H1 (cell line): Measurements from ENCODE around the gene NUFIP2. TPM values are rescaled to one million over a fixed set of nuclear protein-coding genes. Genes with fewer than 3 reads are reported as not detected.

Experiments
- CTCF ChIA-PET: fragments of 300-600 bp; sonication (Branson Sonifier 250); formaldehyde crosslinking; loops from one replicate; lab custom pipeline; 2021; ENCODE audit not compliant: partially characterized antibody; lab: Charles Lee
- POLR2A ChIA-PET: fragments of 300-600 bp; sonication (Branson Sonifier 250); formaldehyde crosslinking; loops from one replicate; lab custom pipeline; 2021; ENCODE audit warnings: inconsistent platforms; ENCODE audit not compliant: partially characterized antibody; lab: Charles Lee
- DNase-seq, 2 experiments: peaks; one replicate each; pipeline versions ENCODE4 v3.0.0 to v3.0.0-alpha.2; 2010 to 2022; ENCODE audit warnings: low spot score in 2 of 2, low read depth in 1 of 2, mixed read lengths in 1 of 2
- FAIRE-seq: peaks from 2 replicates; lab custom pipeline; 2011; peaks lifted over from hg19 to GRCh38; lab: Jason Lieb, UNC
- H2AFZ ChIP-seq: 2 replicates; pipeline ENCODE4 v1.8.1; 2012; ENCODE audit warnings: low read length, inconsistent platforms
- H2AK5ac ChIP-seq: 2 replicates; pipeline ENCODE4 v1.6.1; 2013; ENCODE audit warnings: low read depth, low read length
- H2BK120ac ChIP-seq: replicated peaks from 2 replicates; pipeline ENCODE3; 2013; ENCODE audit warnings: low read depth, low read length, inconsistent platforms
- H2BK12ac ChIP-seq: 2 replicates; pipeline ENCODE4 v1.6.1; 2013; ENCODE audit warnings: low read depth, low read length
- H2BK15ac ChIP-seq: 2 replicates; pipeline ENCODE4 v1.6.1; 2013; ENCODE audit warnings: low read length
- H2BK20ac ChIP-seq: 2 replicates; pipeline ENCODE4 v1.6.1; 2013; ENCODE audit warnings: low read length
- H2BK5ac ChIP-seq: 2 replicates; pipeline ENCODE4 v1.6.1; 2013; ENCODE audit warnings: low read depth, low read length
- H3K14ac ChIP-seq: 2 replicates; pipeline ENCODE4 v1.6.1; 2013; ENCODE audit warnings: inconsistent platforms; ENCODE audit not compliant: insufficient read length
- H3K18ac ChIP-seq: 2 replicates; pipeline ENCODE4 v1.6.1; 2013; ENCODE audit warnings: low read length; ENCODE audit errors: extremely low read depth
- H3K23ac ChIP-seq: 2 replicates; pipeline ENCODE4 v1.6.1; 2013; ENCODE audit warnings: inconsistent platforms; ENCODE audit not compliant: insufficient read length
- H3K23me2 ChIP-seq: 2 replicates; pipeline ENCODE4 v1.6.1; 2013; ENCODE audit warnings: low read depth, low read length
- H3K27ac ChIP-seq: 2 replicates; pipeline ENCODE4 v1.6.1; 2011; ENCODE audit warnings: low read depth, low read length, inconsistent platforms
- H3K27me3 ChIP-seq, 4 experiments: replicated peaks in 1 of 4; 1 replicate in 1 of 4; 2 replicates in 3 of 4; pipeline versions ENCODE4 v1.6.1 to v1.8.1; 2011 to 2013; ENCODE audit warnings: low read length in 3 of 4, mild to moderate bottlenecking in 3 of 4, inconsistent platforms in 2 of 4, mixed read lengths in 2 of 4, moderate library complexity in 1 of 4; ENCODE audit not compliant: control insufficient read depth in 3 of 4, insufficient read depth in 3 of 4; ENCODE audit errors: extremely low read depth in 1 of 4
- H3K36me3 ChIP-seq, 4 experiments: 2 replicates each; pipeline versions ENCODE4 v1.6.1 to v1.8.1; 2011 to 2013; ENCODE audit warnings: mild to moderate bottlenecking in 4 of 4, low read length in 3 of 4, moderate library complexity in 2 of 4, control low read depth in 1 of 4, inconsistent platforms in 1 of 4; ENCODE audit not compliant: insufficient read depth in 4 of 4, control insufficient read depth in 2 of 4
- H3K4ac ChIP-seq: replicated peaks from 2 replicates; pipeline ENCODE3; 2013; ENCODE audit warnings: low read length, low read depth, mixed read lengths, inconsistent platforms; ENCODE audit not compliant: insufficient read length
- H3K4me1 ChIP-seq, 4 experiments: replicated peaks in 1 of 4; 1 replicate in 1 of 4; 2 replicates in 3 of 4; pipeline versions ENCODE4 v1.6.1 to v1.8.1; 2011 to 2013; ENCODE audit warnings: low read length in 3 of 4, inconsistent platforms in 2 of 4, mixed read lengths in 1 of 4; ENCODE audit not compliant: insufficient read depth in 4 of 4, control insufficient read depth in 3 of 4
- H3K4me2 ChIP-seq, 2 experiments: 2 replicates each; pipeline versions ENCODE4 v1.6.1 to v1.8.1; 2011 to 2013; ENCODE audit warnings: low read depth in 2 of 2, low read length in 2 of 2, control low read depth in 1 of 2, inconsistent platforms in 1 of 2, mild to moderate bottlenecking in 1 of 2; ENCODE audit not compliant: insufficient read depth in 1 of 2
- H3K4me3 ChIP-seq, 4 experiments: fragments of 200-600, 300-600 bp in 1 of 4; sonication (generic), shearing (Covaris generic), sonication (Bioruptor Twin) in 1 of 4; 2 replicates each; pipeline versions ENCODE4 v1.5.1 to v1.8.1; 2011 to 2016; ENCODE audit warnings: low read length in 4 of 4, low read depth in 3 of 4, control low read depth in 2 of 4, inconsistent platforms in 2 of 4, mild to moderate bottlenecking in 2 of 4, mixed read lengths in 1 of 4, moderate library complexity in 1 of 4; ENCODE audit not compliant: insufficient read depth in 2 of 4; ENCODE audit errors: extremely low read depth in 1 of 4
- H3K56ac ChIP-seq: replicated peaks from 2 replicates; pipeline ENCODE3; 2013; ENCODE audit warnings: low read depth, mild to moderate bottlenecking, mixed read lengths, low read length, inconsistent platforms; ENCODE audit not compliant: insufficient read length
- H3K79me1 ChIP-seq: 2 replicates; pipeline ENCODE4 v1.6.1; 2013; ENCODE audit warnings: low read depth, low read length, control low read depth
- H3K79me2 ChIP-seq, 2 experiments: 2 replicates each; pipeline versions ENCODE4 v1.6.1 to v1.8.1; 2012 to 2013; ENCODE audit warnings: low read length in 2 of 2, mild to moderate bottlenecking in 2 of 2, inconsistent platforms in 1 of 2; ENCODE audit not compliant: insufficient read depth in 2 of 2, control insufficient read depth in 1 of 2
- H3K9ac ChIP-seq, 4 experiments: replicated peaks in 1 of 4; 1 replicate in 1 of 4; 2 replicates in 3 of 4; pipeline versions ENCODE4 v1.6.1 to v1.8.1; 2011 to 2013; ENCODE audit warnings: low read depth in 3 of 4, low read length in 3 of 4, control low read depth in 2 of 4, mild to moderate bottlenecking in 2 of 4, moderate library complexity in 2 of 4, inconsistent platforms in 1 of 4; ENCODE audit errors: extremely low read depth in 1 of 4
- H3K9me3 ChIP-seq, 2 experiments: 2 replicates each; pipeline versions ENCODE4 v1.6.1 to v1.8.1; 2012 to 2013; ENCODE audit warnings: mild to moderate bottlenecking in 2 of 2, moderate library complexity in 2 of 2, control low read depth in 1 of 2, inconsistent platforms in 1 of 2, low read depth in 1 of 2, low read length in 1 of 2, mixed read lengths in 1 of 2; ENCODE audit not compliant: insufficient read depth in 2 of 2
- H4K20me1 ChIP-seq, 2 experiments: replicated peaks in 1 of 2; 2 replicates each; pipeline versions ENCODE3 to v1.8.1; 2011 to 2013; ENCODE audit warnings: inconsistent platforms in 2 of 2, low read length in 2 of 2, mild to moderate bottlenecking in 1 of 2; ENCODE audit not compliant: insufficient read depth in 2 of 2, control insufficient read depth in 1 of 2
- H4K5ac ChIP-seq: 2 replicates; pipeline ENCODE4 v1.6.1; 2013; ENCODE audit warnings: low read length, low read depth, mixed read lengths, inconsistent platforms; ENCODE audit not compliant: insufficient read length
- H4K8ac ChIP-seq: 2 replicates; pipeline ENCODE4 v1.8.0; 2013; ENCODE audit warnings: mild to moderate bottlenecking, moderate library complexity, low read length, inconsistent platforms; ENCODE audit not compliant: insufficient read depth; ENCODE audit errors: extremely low read depth
- H4K91ac ChIP-seq: replicated peaks from 2 replicates; pipeline ENCODE3; 2013; ENCODE audit warnings: low read length, mixed read lengths, inconsistent platforms; ENCODE audit not compliant: insufficient read length
- BRCA1 ChIP-seq: IDR thresholded peaks from 2 replicates; pipeline ENCODE4 v1.6.1; 2012; ENCODE audit warnings: low read depth, low read length, improper control_type of control experiment
- CEBPB ChIP-seq: IDR thresholded peaks from 2 replicates; pipeline ENCODE4 v1.6.1; 2012; ENCODE audit warnings: low read depth, low read length
- EP300 ChIP-seq, 2 experiments: IDR thresholded peaks; 1 replicate in 1 of 2; 2 replicates in 1 of 2; pipeline ENCODE4 v1.6.1; 2011 to 2012; ENCODE audit warnings: low read depth in 2 of 2, low read length in 2 of 2, mild to moderate bottlenecking in 2 of 2, borderline replicate concordance in 1 of 2, inconsistent platforms in 1 of 2, moderate library complexity in 1 of 2
- GABPA ChIP-seq: IDR thresholded peaks from 2 replicates; pipeline ENCODE4 v1.6.1; 2011; ENCODE audit warnings: mild to moderate bottlenecking, low read length, moderate library complexity, borderline replicate concordance; ENCODE audit not compliant: insufficient read depth
- NRF1 ChIP-seq: IDR thresholded peaks from 2 replicates; pipeline ENCODE4 v1.6.1; 2011; ENCODE audit warnings: mild to moderate bottlenecking, low read depth, low read length, improper control_type of control experiment
- POLR2A ChIP-seq, 2 experiments: IDR thresholded peaks; 1 replicate in 1 of 2; 2 replicates in 1 of 2; pipeline ENCODE4 v1.6.1; 2011; ENCODE audit warnings: low read depth in 2 of 2, low read length in 2 of 2, mild to moderate bottlenecking in 2 of 2; ENCODE audit errors: control extremely low read depth in 1 of 2
- POLR2AphosphoS5 ChIP-seq: IDR thresholded peaks from 2 replicates; pipeline ENCODE4 v1.6.1; 2011; ENCODE audit warnings: low read depth, low read length
- SAP30 ChIP-seq: fragments of 300-600 bp; sonication (generic); IDR thresholded peaks from 2 replicates; pipeline ENCODE4 v1.7.1; 2012; ENCODE audit warnings: low read length, moderate library complexity, mild to moderate bottlenecking, inconsistent platforms; ENCODE audit not compliant: insufficient read depth, insufficient replicate concordance
- SIN3A ChIP-seq, 2 experiments: IDR thresholded peaks in 1 of 2; conservative IDR thresholded peaks in 1 of 2; 2 replicates each; pipeline ENCODE4 v1.6.1; 2011 to 2012; ENCODE audit warnings: low read length in 2 of 2, improper control_type of control experiment in 1 of 2, low read depth in 1 of 2, mild to moderate bottlenecking in 1 of 2
- SP4 ChIP-seq: IDR thresholded peaks from 2 replicates; pipeline ENCODE4 v1.6.1; 2012; ENCODE audit warnings: low read length, inconsistent platforms
- WGBS, 2 experiments: shearing (Covaris generic) in 1 of 2; methylation state at CpG; one replicate each; pipeline versions ENCODE4 v1.1.6 to v1.1.7; 2013 to 2015; ENCODE audit warnings: low lambda C conversion rate in 2 of 2, mixed read lengths in 2 of 2, inconsistent platforms in 1 of 2, low coverage in 1 of 2, missing lambda C conversion rate in 1 of 2; ENCODE audit not compliant: insufficient replicate concordance in 2 of 2, insufficient coverage in 1 of 2, insufficient read length in 1 of 2; ENCODE audit errors: extremely low coverage in 1 of 2, missing lambda C conversion rate in 1 of 2; 5-methylcytosine and 5-hydroxymethylcytosine counted together
- polyA plus RNA-seq, 7 experiments: library from polyadenylated mRNA; depleted of rRNA in 3 of 7; stranded (reverse) in 5 of 7; unstranded in 2 of 7; fragments of >200 nt in 5 of 7; fragments of 200-250 nt in 2 of 7; gene quantifications; 1 replicate in 5 of 7; 2 replicates in 1 of 7; 4 replicates in 1 of 7; pipeline versions ENCODE4 v1.2.1 to v1.2.3, GENCODE V29; 2011 to 2013; ENCODE audit warnings: missing spikeins in 2 of 7, mixed read lengths in 2 of 7
- total RNA-seq: library from RNA; stranded (reverse); fragmentation: NEBNext Ultra II Directional; extraction: Animal tissue kit (Norgen Biotek cat#: 25700); gene quantifications from 2 replicates; pipeline ENCODE4 v1.2.1, GENCODE V29; 2021
- TF ChIP-seq, protein P1 (sequence below): IDR thresholded peaks from 2 replicates; pipeline ENCODE4 v1.6.1; 2012; ENCODE audit warnings: inconsistent platforms
- TF ChIP-seq, protein P2 (sequence below): IDR thresholded peaks from 2 replicates; pipeline ENCODE4 v1.6.1; 2012; ENCODE audit warnings: inconsistent platforms

The NUFIP2 gene
- total and polyA plus RNA-seq, 2 of the 8 experiments (the other 6 are each of a cell fraction or from before 2014, with no cell fraction given) = 65.9 to 118 TPM

DNA sequence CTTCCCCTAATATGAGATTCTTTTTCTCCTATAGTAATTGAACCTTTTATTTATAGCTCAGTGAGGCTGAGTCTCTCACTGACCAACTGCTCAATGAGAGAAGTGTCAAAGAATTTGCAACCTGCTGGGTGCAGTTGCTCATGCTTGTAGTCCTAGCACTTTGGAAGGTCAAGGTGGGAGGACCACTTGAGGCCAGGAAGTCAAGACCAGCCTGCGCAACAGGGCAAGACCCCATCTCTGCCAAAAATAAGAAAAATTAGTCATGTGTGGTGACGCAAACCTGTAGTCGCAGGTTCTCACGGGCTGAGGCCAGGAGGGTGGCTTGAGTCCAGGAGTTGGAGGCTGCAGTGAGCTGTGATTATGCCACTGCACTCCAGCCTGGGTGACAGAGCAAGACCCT lies 78.2 kb downstream of the NUFIP2 start:
- H4K20me1 ChIP-seq = no peaks in the 10 kb centered on the region
- FAIRE-seq = no peak
- H2BK120ac ChIP-seq = no peak overlapping the region
- WGBS, 2 experiments = 92% methylated on average over 4 of the region's 4 CpGs; no CpG with 5 or more reads in 1 of the 2 experiments
- H2BK20ac ChIP-seq = no peak overlapping the region
- no peak overlapping the region for H3K56ac ChIP-seq
- no peak overlapping the region for H3K4me3 ChIP-seq
- no peaks in the 10 kb centered on the region for H3K79me2 ChIP-seq
- no peaks in the 10 kb centered on the region for H3K4me1 ChIP-seq
- no peak overlapping the region for H3K23ac ChIP-seq
- H2AFZ ChIP-seq = no peak overlapping the region
- H3K4ac ChIP-seq = no peak overlapping the region
- POLR2A ChIA-PET = interaction anchor here (0.8 kb wide), 1 partner anchor 98 kb away, joined by 3 read pairs; no protein-coding TSS in a partner anchor
- H3K9me3 ChIP-seq = no peaks in the 10 kb centered on the region
- no peak overlapping the region for H4K5ac ChIP-seq
- H4K91ac ChIP-seq = no peak overlapping the region
- H3K27ac ChIP-seq = no peak overlapping the region
- H3K36me3 ChIP-seq = no peaks in the 10 kb centered on the region
- H3K4me2 ChIP-seq = no peak overlapping the region
- CTCF ChIA-PET = interaction anchor here (1.1 to 18.3 kb wide), 8 partner anchors 27 to 99 kb away, joined by 3 to 333 read pairs (median 5); no protein-coding TSS in a partner anchor
- no peak overlapping the region for H2BK5ac ChIP-seq
- no peak overlapping the region for H2BK12ac ChIP-seq
- H3K14ac ChIP-seq = no peak overlapping the region
- no peak overlapping the region for H3K18ac ChIP-seq
- no peak for TF ChIP-seq EP300 (IDR thresholded peaks at IDR 0.05; ENCODE audit: borderline replicate concordance in 1 of 2, low read depth in 2 of 2, low read length in 2 of 2)
- TF ChIP-seq NRF1 = no peak
- no peak for TF ChIP-seq SIN3A (conservative IDR thresholded peaks at IDR 0.05 in 1 of 2, IDR thresholded peaks at IDR 0.05 in 1 of 2; ENCODE audit: low read depth in 1 of 2, low read length in 2 of 2)
- TF ChIP-seq SAP30 = no peak
- TF ChIP-seq GABPA = no peak
- no peak for TF ChIP-seq SP4
- no peak for TF ChIP-seq CEBPB
- TF ChIP-seq, protein P1, sequence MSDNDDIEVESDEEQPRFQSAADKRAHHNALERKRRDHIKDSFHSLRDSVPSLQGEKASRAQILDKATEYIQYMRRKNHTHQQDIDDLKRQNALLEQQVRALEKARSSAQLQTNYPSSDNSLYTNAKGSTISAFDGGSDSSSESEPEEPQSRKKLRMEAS = no peak
- TF ChIP-seq POLR2AphosphoS5 = no peak
- TF ChIP-seq, protein P2, sequence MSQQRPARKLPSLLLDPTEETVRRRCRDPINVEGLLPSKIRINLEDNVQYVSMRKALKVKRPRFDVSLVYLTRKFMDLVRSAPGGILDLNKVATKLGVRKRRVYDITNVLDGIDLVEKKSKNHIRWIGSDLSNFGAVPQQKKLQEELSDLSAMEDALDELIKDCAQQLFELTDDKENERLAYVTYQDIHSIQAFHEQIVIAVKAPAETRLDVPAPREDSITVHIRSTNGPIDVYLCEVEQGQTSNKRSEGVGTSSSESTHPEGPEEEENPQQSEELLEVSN = no peak
- no peak for TF ChIP-seq BRCA1
- TF ChIP-seq POLR2A (IDR thresholded peaks at IDR 0.05; ENCODE audit: control extremely low read depth in 1 of 2, low read depth in 2 of 2, low read length in 2 of 2) = no peak
- no peak for DNase-seq
- H4K8ac ChIP-seq = no peak overlapping the region
- H3K23me2 ChIP-seq = no peaks in the 10 kb centered on the region; the same call in 1 of the 2 replicates
- no peak overlapping the region for H2BK15ac ChIP-seq
- no peak overlapping the region for H2AK5ac ChIP-seq
- no peak overlapping the region for H3K9ac ChIP-seq
- H3K79me1 ChIP-seq = no peaks in the 10 kb centered on the region
- H3K27me3 ChIP-seq = no peaks in the 10 kb centered on the region
